Astrocyte (in vitro differentiated cells and primary cell): Measurements from ENCODE around the gene HNRNPA2B1.

Source experiments
- EZH2 ChIP-seq: IDR thresholded peaks from 2 replicates; pipeline ENCODE4 v1.6.1; 2012; ENCODE audit warnings: mild to moderate bottlenecking, low read length, inconsistent platforms; ENCODE audit not compliant: insufficient read depth
- TF ChIP-seq, protein P1 (sequence below): IDR thresholded peaks from 2 replicates; pipeline ENCODE4 v1.5.1; 2011; ENCODE audit warnings: low read depth, mild to moderate bottlenecking, inconsistent platforms, low read length, moderate library complexity; ENCODE audit not compliant: insufficient read depth

DNA sequence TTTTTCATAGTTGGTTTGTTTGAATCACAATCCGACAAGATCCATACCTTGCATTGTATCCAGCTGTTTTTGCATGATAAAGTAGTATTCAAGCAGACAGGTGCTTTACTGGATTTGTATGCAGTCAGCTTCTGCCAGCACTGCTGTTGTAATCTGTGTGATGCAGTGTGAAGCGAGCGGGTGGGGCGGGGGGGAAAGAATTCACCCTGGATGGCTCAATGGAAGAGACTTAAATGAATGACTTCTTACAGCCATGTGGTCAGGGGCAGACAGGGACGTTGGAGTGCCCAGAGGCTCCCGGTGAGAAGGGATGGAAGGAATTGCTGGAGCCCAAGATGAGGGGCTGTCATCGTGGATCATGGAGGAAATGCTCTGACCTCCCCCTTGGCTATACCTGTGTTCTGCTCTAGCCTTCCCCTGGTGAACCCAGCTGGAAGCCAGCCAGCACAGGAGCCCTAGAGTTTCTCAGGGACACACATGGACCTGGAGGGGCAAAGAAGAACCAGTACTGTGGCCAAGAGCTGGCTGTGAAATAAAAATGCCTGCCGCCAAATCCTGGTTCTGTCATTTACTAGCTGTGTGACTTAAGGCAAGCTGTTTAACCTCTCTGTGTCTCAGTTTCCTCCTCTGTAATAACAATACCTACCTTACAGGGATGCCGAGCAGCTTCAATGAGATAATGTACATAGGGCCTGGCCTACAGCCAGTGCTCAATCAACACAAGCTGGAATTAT lies 34.4 kb downstream of the HNRNPA2B1 start:
- TF ChIP-seq, protein P1, sequence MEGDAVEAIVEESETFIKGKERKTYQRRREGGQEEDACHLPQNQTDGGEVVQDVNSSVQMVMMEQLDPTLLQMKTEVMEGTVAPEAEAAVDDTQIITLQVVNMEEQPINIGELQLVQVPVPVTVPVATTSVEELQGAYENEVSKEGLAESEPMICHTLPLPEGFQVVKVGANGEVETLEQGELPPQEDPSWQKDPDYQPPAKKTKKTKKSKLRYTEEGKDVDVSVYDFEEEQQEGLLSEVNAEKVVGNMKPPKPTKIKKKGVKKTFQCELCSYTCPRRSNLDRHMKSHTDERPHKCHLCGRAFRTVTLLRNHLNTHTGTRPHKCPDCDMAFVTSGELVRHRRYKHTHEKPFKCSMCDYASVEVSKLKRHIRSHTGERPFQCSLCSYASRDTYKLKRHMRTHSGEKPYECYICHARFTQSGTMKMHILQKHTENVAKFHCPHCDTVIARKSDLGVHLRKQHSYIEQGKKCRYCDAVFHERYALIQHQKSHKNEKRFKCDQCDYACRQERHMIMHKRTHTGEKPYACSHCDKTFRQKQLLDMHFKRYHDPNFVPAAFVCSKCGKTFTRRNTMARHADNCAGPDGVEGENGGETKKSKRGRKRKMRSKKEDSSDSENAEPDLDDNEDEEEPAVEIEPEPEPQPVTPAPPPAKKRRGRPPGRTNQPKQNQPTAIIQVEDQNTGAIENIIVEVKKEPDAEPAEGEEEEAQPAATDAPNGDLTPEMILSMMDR: no peak
- no peak for TF ChIP-seq EZH2
